Measurements from ENCODE around the gene ASTN2.

The ASTN2 gene

DNA sequence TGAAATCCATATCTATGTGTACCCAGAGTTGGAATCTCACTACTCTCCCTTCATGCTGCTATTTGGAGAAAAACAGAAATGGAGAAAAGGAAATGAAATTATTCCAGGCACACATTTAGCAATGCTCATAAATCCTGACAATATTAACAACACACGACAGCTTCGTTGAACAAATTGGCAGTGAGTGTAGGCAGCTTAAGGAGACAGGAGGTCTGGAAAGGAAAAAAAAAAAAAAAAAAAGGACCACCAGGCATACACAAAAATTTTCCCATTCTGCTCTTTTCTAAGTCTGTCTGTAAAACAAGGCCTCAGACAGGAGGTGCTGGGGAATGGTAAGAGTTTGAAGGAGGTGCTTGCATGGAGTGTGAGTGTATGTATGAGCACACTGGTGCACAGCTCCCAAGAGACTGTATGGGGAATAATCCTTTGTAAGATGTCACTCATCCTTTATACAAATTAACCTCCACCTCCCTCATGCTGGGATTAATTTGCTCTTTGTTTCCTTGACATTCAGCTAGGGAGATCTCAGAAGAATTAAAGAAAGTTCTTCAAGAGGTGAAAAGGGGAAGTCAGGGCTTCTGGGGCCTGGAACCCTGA lies 78.9 kb downstream of the ASTN2 start:
- H3K27ac ChIP-seq: no peak overlapping the region
- no peak for TF ChIP-seq ZFX (IDR thresholded peaks at IDR 0.05)
- TF ChIP-seq, protein P1, sequence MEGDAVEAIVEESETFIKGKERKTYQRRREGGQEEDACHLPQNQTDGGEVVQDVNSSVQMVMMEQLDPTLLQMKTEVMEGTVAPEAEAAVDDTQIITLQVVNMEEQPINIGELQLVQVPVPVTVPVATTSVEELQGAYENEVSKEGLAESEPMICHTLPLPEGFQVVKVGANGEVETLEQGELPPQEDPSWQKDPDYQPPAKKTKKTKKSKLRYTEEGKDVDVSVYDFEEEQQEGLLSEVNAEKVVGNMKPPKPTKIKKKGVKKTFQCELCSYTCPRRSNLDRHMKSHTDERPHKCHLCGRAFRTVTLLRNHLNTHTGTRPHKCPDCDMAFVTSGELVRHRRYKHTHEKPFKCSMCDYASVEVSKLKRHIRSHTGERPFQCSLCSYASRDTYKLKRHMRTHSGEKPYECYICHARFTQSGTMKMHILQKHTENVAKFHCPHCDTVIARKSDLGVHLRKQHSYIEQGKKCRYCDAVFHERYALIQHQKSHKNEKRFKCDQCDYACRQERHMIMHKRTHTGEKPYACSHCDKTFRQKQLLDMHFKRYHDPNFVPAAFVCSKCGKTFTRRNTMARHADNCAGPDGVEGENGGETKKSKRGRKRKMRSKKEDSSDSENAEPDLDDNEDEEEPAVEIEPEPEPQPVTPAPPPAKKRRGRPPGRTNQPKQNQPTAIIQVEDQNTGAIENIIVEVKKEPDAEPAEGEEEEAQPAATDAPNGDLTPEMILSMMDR (conservative IDR thresholded peaks at IDR 0.05): no peak

DNA sequence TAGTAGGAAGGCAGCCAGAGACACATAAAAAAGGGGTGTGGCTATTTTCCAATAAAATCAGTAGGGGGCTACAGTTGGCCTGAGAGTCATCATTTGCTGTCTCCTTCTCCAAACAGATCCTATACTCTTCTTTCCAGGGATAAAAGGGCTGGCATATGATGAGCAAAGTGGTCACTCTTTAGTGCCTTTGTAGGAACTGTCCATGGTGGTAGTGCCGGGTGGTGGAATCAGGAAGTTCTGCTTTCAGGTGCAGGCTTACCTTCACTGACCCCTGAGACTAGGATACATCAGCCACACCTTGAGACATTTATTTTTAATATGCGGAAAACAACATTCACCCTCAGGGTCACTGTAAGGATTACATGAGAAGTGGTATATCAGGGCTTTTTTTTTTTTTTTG lies 80.8 kb downstream of the ASTN2 start:
- TF ChIP-seq, protein P1 (conservative IDR thresholded peaks at IDR 0.05): no peak
- no peak for TF ChIP-seq ZFX (IDR thresholded peaks at IDR 0.05)
- H3K27ac ChIP-seq: no peak overlapping the region

DNA sequence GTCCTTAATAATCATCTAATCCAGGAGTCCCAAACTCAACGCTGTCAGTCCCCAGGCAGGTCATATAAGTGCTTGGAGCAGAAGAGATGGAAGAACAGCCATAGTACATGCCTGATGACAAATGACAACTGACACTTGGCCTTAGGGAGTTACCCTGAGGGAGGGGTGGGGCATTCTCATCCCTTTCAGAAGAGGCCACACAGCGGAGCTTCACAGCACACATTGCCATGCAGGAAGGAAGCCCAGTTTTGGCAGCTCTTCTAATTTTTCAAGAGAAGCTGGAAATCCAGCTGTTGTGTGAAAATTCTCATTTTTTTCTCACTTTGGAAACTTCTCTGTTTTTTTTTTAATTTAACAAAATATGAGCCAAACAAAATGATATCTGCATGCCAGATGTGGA lies 89.0 kb downstream of the ASTN2 start:
- H3K27ac ChIP-seq: no peak overlapping the region
- no peak for TF ChIP-seq ZFX (IDR thresholded peaks at IDR 0.05)

DNA sequence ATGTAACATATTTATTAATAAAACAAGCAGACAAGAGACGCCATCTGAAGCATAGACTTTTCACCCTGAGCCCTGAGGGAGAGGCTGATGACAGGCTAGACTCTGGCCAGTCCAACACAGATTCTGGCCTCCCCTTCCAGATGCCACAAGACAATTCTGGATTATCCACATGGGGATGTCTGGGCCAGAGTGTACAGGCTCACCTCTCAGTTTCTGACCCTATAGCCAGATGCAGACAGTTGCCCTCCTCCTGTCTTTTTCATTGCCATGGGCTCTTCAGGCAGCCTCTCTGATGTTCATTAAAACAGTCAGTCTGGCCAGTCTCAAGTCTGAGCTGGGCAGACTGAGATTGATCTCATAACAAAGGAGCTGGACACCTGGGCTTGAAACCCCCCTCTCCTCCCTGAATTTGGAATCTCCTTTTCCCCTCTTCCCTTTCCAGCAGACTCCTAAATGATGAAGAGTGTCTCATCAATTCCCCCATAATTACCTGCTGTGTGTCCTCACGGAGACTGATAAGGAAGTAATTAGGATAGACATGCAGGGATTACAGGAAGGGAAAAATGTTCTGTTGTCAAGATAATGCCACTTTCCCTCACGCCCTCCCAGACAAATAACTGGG lies 89.6 kb downstream of the ASTN2 start:
- TF ChIP-seq, protein P1 (conservative IDR thresholded peaks at IDR 0.05): no peak
- no peak for TF ChIP-seq ZFX (IDR thresholded peaks at IDR 0.05)
- H3K27ac ChIP-seq: no peak overlapping the region

DNA sequence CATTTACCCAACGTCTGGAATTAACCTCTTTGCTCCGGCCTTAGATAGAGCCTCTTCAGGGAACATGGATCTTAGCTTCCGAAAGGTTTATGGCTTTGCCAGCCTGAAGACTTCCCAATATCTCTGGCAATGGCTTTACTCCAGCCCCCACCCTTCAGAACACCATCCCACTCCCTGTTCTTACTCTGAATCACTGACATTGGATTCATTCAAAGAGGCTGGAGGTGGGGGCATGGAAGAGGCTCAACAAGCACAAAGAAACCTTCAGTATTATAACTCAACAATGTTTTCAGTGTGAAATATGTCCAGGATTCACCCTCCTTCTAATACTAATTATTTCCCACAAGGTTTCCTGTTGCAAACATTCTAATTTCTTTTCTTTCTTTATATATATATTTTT lies 91.5 kb downstream of the ASTN2 start:
- TF ChIP-seq, protein P1 (conservative IDR thresholded peaks at IDR 0.05): no peak
- TF ChIP-seq ZFX (IDR thresholded peaks at IDR 0.05): no peak
- no peak overlapping the region for H3K27ac ChIP-seq

DNA sequence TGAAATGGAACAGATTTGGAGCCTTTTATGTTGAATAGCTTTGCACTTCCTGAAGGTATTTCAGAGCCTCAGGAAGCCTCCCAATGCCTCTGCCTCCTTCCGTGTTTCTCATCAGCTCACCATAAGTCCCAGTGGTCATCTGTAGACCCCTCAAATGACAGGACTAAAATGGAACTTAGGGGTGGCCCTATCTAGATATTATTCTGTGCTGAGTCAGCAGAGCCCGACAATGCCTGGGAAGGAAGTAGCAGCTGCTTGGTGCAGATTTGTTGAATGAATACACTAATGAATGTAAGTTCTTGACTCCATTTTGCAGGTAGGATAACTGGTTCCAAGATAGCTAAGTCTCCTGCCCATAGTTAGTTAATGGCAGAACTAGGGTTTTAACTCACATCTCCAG lies 97.7 kb downstream of the ASTN2 start:
- no peak for TF ChIP-seq ZFX (IDR thresholded peaks at IDR 0.05)
- TF ChIP-seq, protein P1 (conservative IDR thresholded peaks at IDR 0.05): no peak
- H3K27ac ChIP-seq: no peak overlapping the region

DNA sequence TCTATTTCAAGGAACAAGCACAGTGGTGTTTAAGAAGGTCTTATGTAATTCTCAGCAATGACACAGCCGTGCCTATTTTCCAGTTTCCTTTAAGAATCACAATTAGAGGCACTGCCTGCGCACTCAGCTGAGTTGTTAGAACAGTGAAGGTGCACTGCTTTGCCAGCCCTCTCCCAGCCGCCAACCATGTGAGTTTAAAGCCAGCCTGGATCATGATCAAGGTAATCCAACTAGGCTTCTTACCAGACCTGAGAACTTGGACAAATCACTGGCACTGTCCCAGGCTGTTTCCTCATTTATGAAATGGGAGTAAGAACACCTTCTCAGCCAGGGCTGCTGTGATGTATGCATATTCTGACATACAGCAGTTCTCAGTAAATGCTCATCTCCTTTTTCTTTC lies 99.6 kb downstream of the ASTN2 start:
- no peak for TF ChIP-seq ZFX (IDR thresholded peaks at IDR 0.05)
- TF ChIP-seq, protein P1 (conservative IDR thresholded peaks at IDR 0.05): no peak
- no peak overlapping the region for H3K27ac ChIP-seq

DNA sequence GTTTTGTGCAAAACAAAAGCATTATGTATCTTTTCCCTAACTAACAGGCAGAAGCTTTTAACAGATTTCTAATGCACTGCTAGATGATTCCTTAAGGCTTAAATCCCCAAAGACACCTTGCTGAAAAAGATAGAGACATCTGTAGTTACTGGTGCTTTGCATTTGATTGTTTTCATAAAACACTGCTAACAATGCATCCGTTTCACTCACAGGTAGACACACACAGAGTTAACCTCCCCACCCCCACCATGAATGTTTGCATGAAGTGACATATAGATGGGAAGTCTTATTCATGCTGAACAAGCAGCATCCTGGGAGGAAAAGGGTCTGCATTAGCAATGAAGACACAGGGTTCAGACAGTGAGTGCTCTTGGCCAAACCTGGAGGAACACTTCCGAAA lies 100.9 kb downstream of the ASTN2 start:
- TF ChIP-seq, protein P1 (conservative IDR thresholded peaks at IDR 0.05): no peak
- no peak for TF ChIP-seq ZFX (IDR thresholded peaks at IDR 0.05)
- no peak overlapping the region for H3K27ac ChIP-seq
